ENCODE measurements around the gene OSM. TPM values are rescaled to one million over a fixed set of nuclear protein-coding genes. Genes with fewer than 3 reads are reported as not detected.

The OSM gene
- polyA plus RNA-seq, 4 donors: 0.21 to 0.55 TPM; not detected in 2

DNA sequence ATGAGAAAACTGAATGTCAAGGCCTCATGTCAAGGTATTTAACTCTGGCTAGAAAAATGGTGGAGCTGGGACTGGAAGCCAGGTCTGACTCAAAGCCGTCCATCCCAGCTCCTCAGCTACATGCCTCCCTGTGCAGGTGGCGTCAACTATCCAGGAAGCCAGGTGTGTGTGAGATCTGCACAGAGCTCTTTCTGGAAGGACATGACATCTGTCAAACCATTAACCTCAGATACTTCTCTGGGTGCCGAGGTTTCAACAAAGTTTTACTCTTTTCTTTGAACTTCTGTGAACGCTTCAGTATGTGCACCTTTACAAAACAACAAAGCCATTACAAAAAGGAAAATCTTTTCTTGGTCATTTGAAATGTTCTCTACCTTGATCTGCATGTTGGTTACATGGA is 29.7 kb upstream of the OSM start:
- peaks cover 11 to 95% (median 21%) of the 10 kb centered on the region in 3 donors for H3K36me3 ChIP-seq (ENCODE audit: control insufficient read depth in 3 of 3, insufficient read depth in 2 of 3, low read depth in 1 of 3, low read length in 3 of 3)

GRCh38 chr22:30295576-30295975 is 28.9 kb upstream of the OSM start:
- FAIRE-seq (no peak), DNase-seq (no peak)
- peaks cover 11 to 96% (median 21%) of the 10 kb centered on the region in 3 donors for H3K36me3 ChIP-seq (ENCODE audit: control insufficient read depth in 3 of 3, insufficient read depth in 2 of 3, low read depth in 1 of 3, low read length in 3 of 3)
- no peak overlapping the region for H3K4me3 ChIP-seq (ENCODE audit: low read depth in 1 of 3, low read length in 3 of 3)
- no peak overlapping the region for H3K27ac ChIP-seq (ENCODE audit: low read depth in 1 of 3, low read length in 2 of 3)
- peaks cover 0 to 4% (median 0%) of the 10 kb centered on the region in 3 donors for H3K4me1 ChIP-seq (ENCODE audit: control insufficient read depth in 3 of 3, insufficient read depth in 2 of 3, low read depth in 1 of 3, low read length in 2 of 3)
- 72 to 95% (median 82%) methylated on average over 7 of the region's 7 CpGs for WGBS, 3 donors
- H3K27me3 ChIP-seq (ENCODE audit: control insufficient read depth in 3 of 3, insufficient read depth in 3 of 3, low read length in 3 of 3): no peaks in the 10 kb centered on the region
- H3K9me3 ChIP-seq (ENCODE audit: control insufficient read depth in 2 of 2, insufficient read depth in 1 of 2, low read depth in 1 of 2, low read length in 1 of 2): no peaks in the 10 kb centered on the region

More for the DNA sequence above, 29.7 kb upstream of the OSM start:
- FAIRE-seq (no peak), DNase-seq (no peak)
- Histone ChIP-seq H3K4me1 (ENCODE audit: control insufficient read depth in 3 of 3, insufficient read depth in 2 of 3, low read depth in 1 of 3, low read length in 2 of 3) (no peaks in the 10 kb centered on the region), H3K27ac (ENCODE audit: low read depth in 1 of 3, low read length in 2 of 3) (no peak overlapping the region), H3K4me3 (ENCODE audit: low read depth in 1 of 3, low read length in 3 of 3) (no peak overlapping the region), H3K9me3 (ENCODE audit: control insufficient read depth in 2 of 2, insufficient read depth in 1 of 2, low read depth in 1 of 2, low read length in 1 of 2) (no peaks in the 10 kb centered on the region), H3K27me3 (ENCODE audit: control insufficient read depth in 3 of 3, insufficient read depth in 3 of 3, low read length in 3 of 3) (no peaks in the 10 kb centered on the region)
- 82 to 90% (median 86%) methylated on average over 4 of the region's 4 CpGs for WGBS, 3 donors

- DNase-seq (no peak), FAIRE-seq (no peak)
- 88 to 94% (median 93%) methylated on average over 9 to 11 of the region's 11 CpGs for WGBS, 3 donors
- H3K4me1 ChIP-seq (ENCODE audit: control insufficient read depth in 3 of 3, insufficient read depth in 2 of 3, low read depth in 1 of 3, low read length in 2 of 3): peaks cover 0 to 11% (median 0%) of the 10 kb centered on the region in 3 donors
- H3K27ac ChIP-seq (ENCODE audit: low read depth in 1 of 3, low read length in 2 of 3): no peak overlapping the region
- H3K27me3 ChIP-seq (ENCODE audit: control insufficient read depth in 3 of 3, insufficient read depth in 3 of 3, low read length in 3 of 3): no peaks in the 10 kb centered on the region
- no peak overlapping the region for H3K4me3 ChIP-seq (ENCODE audit: low read depth in 1 of 3, low read length in 3 of 3)
- peaks cover 11 to 92% (median 21%) of the 10 kb centered on the region in 3 donors for H3K36me3 ChIP-seq (ENCODE audit: control insufficient read depth in 3 of 3, insufficient read depth in 2 of 3, low read depth in 1 of 3, low read length in 3 of 3)
- H3K9me3 ChIP-seq (ENCODE audit: control insufficient read depth in 2 of 2, insufficient read depth in 1 of 2, low read depth in 1 of 2, low read length in 1 of 2): no peaks in the 10 kb centered on the region
Measured at GRCh38 chr22:30294830-30295229, 28.2 kb upstream of the OSM start.

DNA sequence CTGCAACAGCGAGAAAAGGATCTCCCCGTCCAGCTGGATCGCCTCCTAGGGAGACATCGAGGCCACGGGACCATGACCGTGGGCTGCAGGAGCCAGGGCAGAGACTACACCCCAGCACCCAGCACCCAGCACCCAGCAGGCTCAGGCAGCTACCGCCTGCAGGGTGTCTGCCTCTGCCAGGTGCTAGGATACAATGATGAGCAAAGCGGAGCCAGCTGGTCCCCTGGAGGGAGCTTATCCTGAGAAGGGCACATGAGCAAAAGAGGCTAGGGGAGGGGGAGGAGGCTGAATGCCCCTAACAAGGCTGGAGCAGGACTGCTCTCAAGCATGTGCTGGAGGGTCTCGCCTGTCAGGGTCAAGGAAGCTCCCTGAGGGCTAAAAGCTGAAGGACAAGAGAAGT is 27.4 kb upstream of the OSM start:
- FAIRE-seq (no peak), DNase-seq (no peak)
- no peaks in the 10 kb centered on the region for H3K27me3 ChIP-seq (ENCODE audit: control insufficient read depth in 3 of 3, insufficient read depth in 3 of 3, low read length in 3 of 3)
- no peak overlapping the region for H3K27ac ChIP-seq (ENCODE audit: low read depth in 1 of 3, low read length in 2 of 3)
- no peaks in the 10 kb centered on the region for H3K9me3 ChIP-seq (ENCODE audit: control insufficient read depth in 2 of 2, insufficient read depth in 1 of 2, low read depth in 1 of 2, low read length in 1 of 2)
- H3K4me1 ChIP-seq (ENCODE audit: control insufficient read depth in 3 of 3, insufficient read depth in 2 of 3, low read depth in 1 of 3, low read length in 2 of 3): peaks cover 0 to 13% (median 0%) of the 10 kb centered on the region in 3 donors
- no peak overlapping the region for H3K4me3 ChIP-seq (ENCODE audit: low read depth in 1 of 3, low read length in 3 of 3)
- H3K36me3 ChIP-seq (ENCODE audit: control insufficient read depth in 3 of 3, insufficient read depth in 2 of 3, low read depth in 1 of 3, low read length in 3 of 3): peaks cover 11 to 84% (median 21%) of the 10 kb centered on the region in 3 donors
- WGBS, 3 donors: 95 to 98% (median 97%) methylated on average over 9 of the region's 9 CpGs

DNA sequence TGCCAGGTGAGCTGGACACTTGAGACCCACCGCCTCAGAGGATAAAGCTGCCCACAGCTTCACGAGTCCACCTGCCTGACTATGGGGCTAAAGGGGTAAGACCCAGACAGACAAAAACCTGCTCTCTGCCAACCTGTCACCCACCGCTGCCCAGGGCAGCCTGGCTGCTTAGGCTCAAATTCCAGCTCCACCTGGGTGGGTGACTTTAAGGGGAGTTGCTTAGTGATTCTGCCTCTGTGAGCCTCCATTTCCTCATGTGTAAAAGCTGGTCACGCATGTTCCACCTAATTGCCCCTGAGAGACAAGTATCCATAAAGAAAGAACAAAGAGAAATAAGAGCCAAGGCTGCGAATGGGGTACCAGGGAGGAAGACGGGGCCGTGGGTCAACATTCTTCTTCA is 26.4 kb upstream of the OSM start:
- H3K4me1 ChIP-seq (ENCODE audit: control insufficient read depth in 3 of 3, insufficient read depth in 2 of 3, low read depth in 1 of 3, low read length in 2 of 3): peaks cover 0 to 22% (median 3%) of the 10 kb centered on the region in 3 donors
- 88 to 95% (median 92%) methylated on average over 7 of the region's 7 CpGs for WGBS, 3 donors
- no peaks in the 10 kb centered on the region for H3K9me3 ChIP-seq (ENCODE audit: control insufficient read depth in 2 of 2, insufficient read depth in 1 of 2, low read depth in 1 of 2, low read length in 1 of 2)
- H3K36me3 ChIP-seq (ENCODE audit: control insufficient read depth in 3 of 3, insufficient read depth in 2 of 3, low read depth in 1 of 3, low read length in 3 of 3): peaks cover 11 to 74% (median 18%) of the 10 kb centered on the region in 3 donors
- no peaks in the 10 kb centered on the region for H3K27me3 ChIP-seq (ENCODE audit: control insufficient read depth in 3 of 3, insufficient read depth in 3 of 3, low read length in 3 of 3)
- DNase-seq (no peak), FAIRE-seq (no peak)
- no peak overlapping the region for H3K4me3 ChIP-seq (ENCODE audit: low read depth in 1 of 3, low read length in 3 of 3)
- no peak overlapping the region for H3K27ac ChIP-seq (ENCODE audit: low read depth in 1 of 3, low read length in 2 of 3)

- peaks cover 0 to 25% (median 3%) of the 10 kb centered on the region in 3 donors for H3K4me1 ChIP-seq (ENCODE audit: control insufficient read depth in 3 of 3, insufficient read depth in 2 of 3, low read depth in 1 of 3, low read length in 2 of 3)
- 85 to 90% (median 88%) methylated on average over 17 to 18 of the region's 18 CpGs for WGBS, 3 donors
- peak overlapping the region in 1 of 3 donors; percentile 65 for H3K27ac ChIP-seq (ENCODE audit: low read depth in 1 of 3, low read length in 2 of 3)
Measured at GRCh38 chr22:30292069-30292970, 25.7 kb upstream of the OSM start.

DNA sequence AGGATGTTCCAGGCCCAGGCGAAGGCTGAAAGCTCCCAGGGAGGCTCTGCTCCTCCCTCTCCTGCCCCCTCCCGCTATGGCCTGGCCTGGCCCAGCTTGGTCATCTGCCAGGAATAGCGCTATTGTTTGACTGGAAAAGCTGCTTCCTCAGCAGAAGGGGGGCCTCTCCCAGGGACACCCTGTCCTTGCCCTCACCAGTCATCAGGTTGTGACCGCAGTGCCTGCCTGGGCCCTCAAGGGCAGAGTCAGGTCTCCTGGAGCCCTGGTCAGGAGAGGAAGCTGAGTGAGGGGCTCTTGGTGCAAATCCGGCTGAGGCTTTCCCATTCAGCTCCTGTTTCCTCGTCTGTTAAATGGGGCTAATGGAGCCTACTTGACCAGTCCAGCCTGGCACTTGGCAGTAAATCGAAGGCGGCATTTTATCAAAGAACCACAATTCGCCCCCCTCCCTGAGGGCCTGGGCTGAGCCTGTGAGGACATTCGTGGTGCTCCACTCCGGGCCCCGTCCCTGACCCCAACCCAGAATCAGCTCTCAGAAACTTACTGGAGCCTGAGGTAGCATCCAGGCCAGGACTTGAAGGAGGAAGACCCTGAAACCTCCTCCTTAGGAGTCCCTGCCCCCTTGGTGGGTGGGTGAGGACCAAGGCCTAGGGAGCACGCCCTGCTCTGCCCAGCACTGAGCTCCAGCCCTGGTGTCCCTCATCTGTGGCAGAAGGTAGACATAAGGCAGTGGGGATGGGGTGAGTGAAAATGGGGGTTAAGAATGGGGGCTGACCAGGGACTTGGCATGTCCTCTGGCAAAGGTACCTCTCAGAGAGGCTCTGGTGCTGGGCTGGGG is 24.6 kb upstream of the OSM start:
- peak in 1 of 2 donors; percentile 48 for DNase-seq
- Histone ChIP-seq H3K4me1 (ENCODE audit: control insufficient read depth in 3 of 3, insufficient read depth in 2 of 3, low read depth in 1 of 3, low read length in 2 of 3) (peaks cover 0 to 32% (median 3%) of the 10 kb centered on the region in 3 donors), H3K27me3 (ENCODE audit: control insufficient read depth in 3 of 3, insufficient read depth in 3 of 3, low read length in 3 of 3) (no peaks in the 10 kb centered on the region)

More at GRCh38 chr22:30292069-30292970, 25.7 kb upstream of the OSM start:
- FAIRE-seq: no peak
- Histone ChIP-seq H3K9me3 (ENCODE audit: control insufficient read depth in 2 of 2, insufficient read depth in 1 of 2, low read depth in 1 of 2, low read length in 1 of 2) (no peaks in the 10 kb centered on the region), H3K36me3 (ENCODE audit: control insufficient read depth in 3 of 3, insufficient read depth in 2 of 3, low read depth in 1 of 3, low read length in 3 of 3) (peaks cover 11 to 67% (median 18%) of the 10 kb centered on the region in 3 donors), H3K27me3 (ENCODE audit: control insufficient read depth in 3 of 3, insufficient read depth in 3 of 3, low read length in 3 of 3) (no peaks in the 10 kb centered on the region), H3K4me3 (ENCODE audit: low read depth in 1 of 3, low read length in 3 of 3) (no peak overlapping the region)
- DNase-seq: no peak

More for the DNA sequence above, 24.6 kb upstream of the OSM start:
- Histone ChIP-seq H3K4me3 (ENCODE audit: low read depth in 1 of 3, low read length in 3 of 3) (no peak overlapping the region), H3K27ac (ENCODE audit: low read depth in 1 of 3, low read length in 2 of 3) (peak overlapping the region; percentile 25 to 65 (median 27)), H3K36me3 (ENCODE audit: control insufficient read depth in 3 of 3, insufficient read depth in 2 of 3, low read depth in 1 of 3, low read length in 3 of 3) (peaks cover 9 to 63% (median 18%) of the 10 kb centered on the region in 3 donors), H3K9me3 (ENCODE audit: control insufficient read depth in 2 of 2, insufficient read depth in 1 of 2, low read depth in 1 of 2, low read length in 1 of 2) (no peaks in the 10 kb centered on the region)
- FAIRE-seq: no peak
- WGBS, 3 donors: 71 to 83% (median 73%) methylated on average over 12 to 13 of the region's 13 CpGs

Measured in small intestine (tissue), 7 donors.